Calu3 (cell line): ENCODE measurements around the gene CACNA1I. TPM values are rescaled to one million over a fixed set of nuclear protein-coding genes. Genes with fewer than 3 reads are reported as not detected.

Experiments
- BruUV-seq: library from RNA; stranded (reverse); fragments of 400-500 nt; replicated peaks from 2 replicates; lab custom pipeline; 2021; lab: Mats Ljungman, UMichigan
- CTCF ChIA-PET: fragments of 300-600 bp; sonication (Branson Sonifier 250); formaldehyde crosslinking; loops from one replicate; lab custom pipeline; 2022; ENCODE audit warnings: antibody characterized with exemption; lab: Charles Lee
- DNase-seq: peaks from one replicate; pipeline ENCODE4 v3.0.0; 2022
- H3K27ac Mint-ChIP-seq: one replicate; pipeline ENCODE4 v1.8.0; 2022; ENCODE audit warnings: mixed read lengths; ENCODE audit not compliant: unreplicated experiment
- H3K27me3 Mint-ChIP-seq: one replicate; pipeline ENCODE4 v1.8.0; 2022; ENCODE audit warnings: mixed read lengths; ENCODE audit not compliant: unreplicated experiment
- H3K36me3 Mint-ChIP-seq: one replicate; pipeline ENCODE4 v1.8.0; 2022; ENCODE audit warnings: mild to moderate bottlenecking, moderate library complexity, mixed read lengths; ENCODE audit not compliant: insufficient read depth, unreplicated experiment
- H3K4me1 Mint-ChIP-seq: one replicate; pipeline ENCODE4 v1.8.0; 2022; ENCODE audit warnings: mild to moderate bottlenecking, low read depth, mixed read lengths; ENCODE audit not compliant: unreplicated experiment
- H3K4me3 Mint-ChIP-seq: one replicate; pipeline ENCODE4 v1.8.0; 2022; ENCODE audit warnings: mild to moderate bottlenecking, low read depth, moderate library complexity, mixed read lengths; ENCODE audit not compliant: unreplicated experiment
- H3K9me3 Mint-ChIP-seq: one replicate; pipeline ENCODE4 v1.8.0; 2022; ENCODE audit warnings: low read depth, mixed read lengths; ENCODE audit not compliant: unreplicated experiment
- intact Hi-C: fragments of 100-400 bp; cut with micrococcal nuclease; formaldehyde crosslinking; loops from one replicate; pipeline ENCODE4 v1.10.0; 2022; ENCODE audit not compliant: unreplicated experiment
- total RNA-seq: library from RNA; stranded (reverse); gene quantifications from 2 replicates; pipeline ENCODE4 v1.2.3, GENCODE V29; 2022
- TF ChIP-seq, protein P1 (sequence below): fragments of 200-600 bp; IDR thresholded peaks from one replicate; pipeline ENCODE4 v1.8.0; 2022; ENCODE audit warnings: antibody characterized with exemption; ENCODE audit not compliant: unreplicated experiment

CACNA1I gene
- total RNA-seq, 1 experiment from 2014 or later: 0.05 TPM

DNA sequence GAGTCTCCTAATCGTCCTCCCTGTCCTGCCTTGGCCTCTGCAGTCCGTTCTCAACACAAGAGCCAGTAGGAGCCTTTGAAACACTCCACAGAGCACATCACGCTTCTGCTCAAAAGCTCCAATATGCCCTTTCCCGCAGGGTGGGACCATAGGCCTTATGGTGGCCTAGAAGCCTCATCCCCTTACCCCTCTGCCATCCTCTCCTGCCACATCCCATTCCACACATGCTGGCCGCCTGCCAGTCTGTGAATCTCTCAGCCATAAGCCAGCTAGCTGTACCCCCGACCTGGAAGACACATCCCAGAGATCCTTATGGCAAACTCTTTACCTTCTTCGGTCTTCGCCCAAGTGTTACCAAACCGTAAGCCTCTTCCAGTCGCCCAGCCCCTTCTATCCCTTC, 165.2 kb downstream of the CACNA1I start:
- H3K27ac Mint-ChIP-seq: no peak overlapping the region
- TF ChIP-seq, protein P1, sequence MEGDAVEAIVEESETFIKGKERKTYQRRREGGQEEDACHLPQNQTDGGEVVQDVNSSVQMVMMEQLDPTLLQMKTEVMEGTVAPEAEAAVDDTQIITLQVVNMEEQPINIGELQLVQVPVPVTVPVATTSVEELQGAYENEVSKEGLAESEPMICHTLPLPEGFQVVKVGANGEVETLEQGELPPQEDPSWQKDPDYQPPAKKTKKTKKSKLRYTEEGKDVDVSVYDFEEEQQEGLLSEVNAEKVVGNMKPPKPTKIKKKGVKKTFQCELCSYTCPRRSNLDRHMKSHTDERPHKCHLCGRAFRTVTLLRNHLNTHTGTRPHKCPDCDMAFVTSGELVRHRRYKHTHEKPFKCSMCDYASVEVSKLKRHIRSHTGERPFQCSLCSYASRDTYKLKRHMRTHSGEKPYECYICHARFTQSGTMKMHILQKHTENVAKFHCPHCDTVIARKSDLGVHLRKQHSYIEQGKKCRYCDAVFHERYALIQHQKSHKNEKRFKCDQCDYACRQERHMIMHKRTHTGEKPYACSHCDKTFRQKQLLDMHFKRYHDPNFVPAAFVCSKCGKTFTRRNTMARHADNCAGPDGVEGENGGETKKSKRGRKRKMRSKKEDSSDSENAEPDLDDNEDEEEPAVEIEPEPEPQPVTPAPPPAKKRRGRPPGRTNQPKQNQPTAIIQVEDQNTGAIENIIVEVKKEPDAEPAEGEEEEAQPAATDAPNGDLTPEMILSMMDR: no peak
- peaks cover 2% of the 10 kb centered on the region for H3K9me3 Mint-ChIP-seq
- no peak for DNase-seq
- H3K4me3 Mint-ChIP-seq: no peak overlapping the region
- H3K36me3 Mint-ChIP-seq: no peaks in the 10 kb centered on the region
- no TSS peak for BruUV-seq
- CTCF ChIA-PET: no interaction called here
- peaks cover 78% of the 10 kb centered on the region for H3K27me3 Mint-ChIP-seq
- H3K4me1 Mint-ChIP-seq: no peaks in the 10 kb centered on the region
- intact Hi-C loops: no loop called here

DNA sequence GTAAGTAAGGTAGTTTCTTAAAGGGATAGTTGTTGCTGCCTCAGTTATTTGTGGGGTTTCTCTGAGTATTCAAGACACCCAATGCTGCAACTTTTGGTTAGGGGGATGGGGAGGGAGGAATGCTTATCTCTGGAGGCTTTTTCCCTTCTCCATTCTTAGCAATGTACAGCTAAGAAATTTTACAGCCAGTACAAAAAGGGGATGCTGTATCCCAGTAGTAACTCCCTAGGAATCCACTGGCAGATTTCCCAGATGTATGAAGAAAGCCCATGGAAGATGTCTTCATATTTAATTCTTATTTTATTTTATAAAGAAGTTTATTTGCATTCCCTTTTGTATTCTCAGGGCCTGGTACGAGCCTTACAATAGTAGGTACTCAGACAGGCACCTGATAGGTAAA, 168.2 kb downstream of the CACNA1I start:
- H3K27me3 Mint-ChIP-seq: peaks cover 81% of the 10 kb centered on the region
- DNase-seq: no peak
- H3K36me3 Mint-ChIP-seq: no peaks in the 10 kb centered on the region
- CTCF ChIA-PET: no interaction called here
- no peak overlapping the region for H3K27ac Mint-ChIP-seq
- no peaks in the 10 kb centered on the region for H3K4me1 Mint-ChIP-seq
- intact Hi-C loops: no loop called here
- TF ChIP-seq, protein P1: no peak
- H3K9me3 Mint-ChIP-seq: peaks cover 2% of the 10 kb centered on the region
- BruUV-seq: no TSS peak
- no peak overlapping the region for H3K4me3 Mint-ChIP-seq

Other genes with a start within 250 kb of the CACNA1I start
- 12.3 and 16.8 TPM in 2 replicates for gene SYNGR1, start 220.8 kb upstream of the CACNA1I start, total RNA-seq
- gene TAB1, start 171.0 kb upstream of the CACNA1I start, total RNA-seq: 31.8 and 34.6 TPM in 2 replicates
- gene MGAT3, start 113.7 kb upstream of the CACNA1I start, total RNA-seq: 33.0 and 51.5 TPM in 2 replicates
- gene MIEF1, start 68.5 kb upstream of the CACNA1I start, total RNA-seq: 39.2 and 44.3 TPM in 2 replicates
- gene ATF4, start 50.2 kb upstream of the CACNA1I start, total RNA-seq: 294 and 372 TPM in 2 replicates
- gene RPS19BP1, start 38.0 kb upstream of the CACNA1I start, total RNA-seq: 82.9 and 87.7 TPM in 2 replicates